Measurements from ENCODE around the gene PKN1. TPM values are rescaled to one million over a fixed set of nuclear protein-coding genes. Genes with fewer than 3 reads are reported as not detected.

Gene PKN1
- total and polyA plus RNA-seq, 2 experiments from 2014 or later = 86.8 to 201 TPM

DNA sequence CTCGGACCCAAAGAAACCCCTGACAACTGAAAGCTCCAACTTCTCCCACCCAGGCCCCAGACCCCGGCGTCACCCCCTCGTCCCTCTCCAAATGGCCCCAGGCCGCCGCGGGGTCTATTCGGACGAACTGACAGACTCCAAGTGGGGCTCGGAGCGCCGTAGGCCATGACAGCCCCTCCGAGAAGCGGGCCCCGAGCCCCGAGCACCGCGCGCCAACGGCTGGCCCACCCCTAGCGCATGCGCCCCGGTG lies 14.3 kb upstream of the PKN1 start:
- Histone ChIP-seq H3K36me3 (ENCODE audit: insufficient read depth) (no peaks in the 10 kb centered on the region), H3K79me2 (replicated peaks; ENCODE audit: insufficient read depth) (peaks cover 51% of the 10 kb centered on the region), H2AFZ (no peak overlapping the region), H4K20me1 (replicated peaks; ENCODE audit: insufficient read depth) (peaks cover 47% of the 10 kb centered on the region), H3K9me2 (ENCODE audit: insufficient read depth) (0 out of 2 replicates have a peak, but pooled peaks cover 5% of the 10 kb centered on the region), H3K27ac (ENCODE audit: low read depth) (peak overlapping the region; percentile 90), H3K4me2 (peak overlapping the region; percentile 95), H3K4me1 (ENCODE audit: insufficient read depth) (peaks cover 12% of the 10 kb centered on the region), H3K27me3 (ENCODE audit: insufficient read depth) (no peaks in the 10 kb centered on the region), H3F3A (replicated peaks; ENCODE audit: low read depth) (peaks cover 12% of the 10 kb centered on the region; the same call in 1 of the 2 replicates), H3K4me3 (peak overlapping the region; percentile 98)
- Mint-ChIP-seq H3K27me3 (ENCODE audit: insufficient read depth, low read depth, poor library complexity) (peaks cover 12% of the 10 kb centered on the region), H3K9me3 (no peaks in the 10 kb centered on the region; the same call in 2 of the 3 replicates), H3K4me1 (peaks cover 21% of the 10 kb centered on the region), H3K4me3 (peak overlapping the region; percentile 91), H3K36me3 (ENCODE audit: low read depth) (peaks cover 17% of the 10 kb centered on the region), H3K27ac (peak overlapping the region; percentile 98)
- peak; percentile 81 for DNase-seq (ENCODE audit: low spot score)
- peak; percentile 85 for ATAC-seq
- TF ChIP-seq, protein P1, sequence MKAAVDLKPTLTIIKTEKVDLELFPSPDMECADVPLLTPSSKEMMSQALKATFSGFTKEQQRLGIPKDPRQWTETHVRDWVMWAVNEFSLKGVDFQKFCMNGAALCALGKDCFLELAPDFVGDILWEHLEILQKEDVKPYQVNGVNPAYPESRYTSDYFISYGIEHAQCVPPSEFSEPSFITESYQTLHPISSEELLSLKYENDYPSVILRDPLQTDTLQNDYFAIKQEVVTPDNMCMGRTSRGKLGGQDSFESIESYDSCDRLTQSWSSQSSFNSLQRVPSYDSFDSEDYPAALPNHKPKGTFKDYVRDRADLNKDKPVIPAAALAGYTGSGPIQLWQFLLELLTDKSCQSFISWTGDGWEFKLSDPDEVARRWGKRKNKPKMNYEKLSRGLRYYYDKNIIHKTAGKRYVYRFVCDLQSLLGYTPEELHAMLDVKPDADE (IDR thresholded peaks at IDR 0.05) = no peak
- TF ChIP-seq CREB1 (CRISPR knock-in tag; IDR thresholded peaks at IDR 0.05; ENCODE audit: low read depth) = no peak
- TF ChIP-seq, protein P2, sequence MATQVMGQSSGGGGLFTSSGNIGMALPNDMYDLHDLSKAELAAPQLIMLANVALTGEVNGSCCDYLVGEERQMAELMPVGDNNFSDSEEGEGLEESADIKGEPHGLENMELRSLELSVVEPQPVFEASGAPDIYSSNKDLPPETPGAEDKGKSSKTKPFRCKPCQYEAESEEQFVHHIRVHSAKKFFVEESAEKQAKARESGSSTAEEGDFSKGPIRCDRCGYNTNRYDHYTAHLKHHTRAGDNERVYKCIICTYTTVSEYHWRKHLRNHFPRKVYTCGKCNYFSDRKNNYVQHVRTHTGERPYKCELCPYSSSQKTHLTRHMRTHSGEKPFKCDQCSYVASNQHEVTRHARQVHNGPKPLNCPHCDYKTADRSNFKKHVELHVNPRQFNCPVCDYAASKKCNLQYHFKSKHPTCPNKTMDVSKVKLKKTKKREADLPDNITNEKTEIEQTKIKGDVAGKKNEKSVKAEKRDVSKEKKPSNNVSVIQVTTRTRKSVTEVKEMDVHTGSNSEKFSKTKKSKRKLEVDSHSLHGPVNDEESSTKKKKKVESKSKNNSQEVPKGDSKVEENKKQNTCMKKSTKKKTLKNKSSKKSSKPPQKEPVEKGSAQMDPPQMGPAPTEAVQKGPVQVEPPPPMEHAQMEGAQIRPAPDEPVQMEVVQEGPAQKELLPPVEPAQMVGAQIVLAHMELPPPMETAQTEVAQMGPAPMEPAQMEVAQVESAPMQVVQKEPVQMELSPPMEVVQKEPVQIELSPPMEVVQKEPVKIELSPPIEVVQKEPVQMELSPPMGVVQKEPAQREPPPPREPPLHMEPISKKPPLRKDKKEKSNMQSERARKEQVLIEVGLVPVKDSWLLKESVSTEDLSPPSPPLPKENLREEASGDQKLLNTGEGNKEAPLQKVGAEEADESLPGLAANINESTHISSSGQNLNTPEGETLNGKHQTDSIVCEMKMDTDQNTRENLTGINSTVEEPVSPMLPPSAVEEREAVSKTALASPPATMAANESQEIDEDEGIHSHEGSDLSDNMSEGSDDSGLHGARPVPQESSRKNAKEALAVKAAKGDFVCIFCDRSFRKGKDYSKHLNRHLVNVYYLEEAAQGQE (IDR thresholded peaks at IDR 0.05; ENCODE audit: unreplicated experiment) = no peak
- TF ChIP-seq ZNF114 (CRISPR knock-in tag; IDR thresholded peaks at IDR 0.05) = no peak
- no peak for TF ChIP-seq EZH2phosphoT487 (IDR thresholded peaks at IDR 0.05; ENCODE audit: unreplicated experiment)
- no peak for TF ChIP-seq STAT1 (IDR thresholded peaks at IDR 0.05; ENCODE audit: unreplicated experiment)
- no peak for TF ChIP-seq ZNF331 (CRISPR knock-in tag; IDR thresholded peaks at IDR 0.05; ENCODE audit: low read depth)
- no peak for TF ChIP-seq NANOG (IDR thresholded peaks at IDR 0.05; ENCODE audit: borderline replicate concordance)

DNA sequence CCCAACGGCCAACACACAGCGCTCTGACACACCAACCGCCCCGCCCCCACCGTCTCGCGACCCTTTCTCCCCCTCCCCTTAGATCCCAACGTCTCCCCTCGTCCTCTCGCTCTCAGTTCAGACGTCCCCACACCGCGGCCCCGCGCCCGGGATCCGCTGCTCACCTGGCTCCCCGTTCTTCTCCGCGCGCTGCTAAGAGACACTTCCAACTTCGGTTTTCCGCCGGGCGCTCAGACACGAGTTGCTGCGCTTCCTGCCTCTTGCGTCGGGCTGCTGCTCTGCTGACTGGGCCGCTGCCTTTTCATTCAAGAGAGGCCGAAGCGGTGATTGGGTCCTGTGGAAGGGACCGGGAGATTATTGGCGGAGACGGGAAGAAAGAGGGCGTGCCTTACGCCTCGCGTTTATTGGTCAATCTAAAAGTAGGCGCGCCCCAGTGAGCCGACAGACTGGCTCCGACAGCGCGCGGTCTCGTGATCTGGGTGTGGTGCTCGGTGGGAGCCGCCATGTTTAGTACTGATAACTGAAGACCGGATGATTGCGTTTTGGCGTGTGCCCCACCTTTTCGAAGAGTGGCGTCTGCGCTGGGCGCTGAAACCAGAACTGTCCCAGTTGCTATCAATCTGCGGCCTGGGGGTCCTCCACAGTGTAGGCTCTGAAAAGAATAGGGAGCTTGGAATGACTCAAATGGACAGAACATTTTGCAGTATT lies 13.8 kb upstream of the PKN1 start, which contains the start of gene DDX39A:
TSS of gene DDX39A (minus strand) at position 236 of the 708 bp plus-strand sequence. CDS start 6,121 bp downstream, outside the sequence.
- TF ChIP-seq CREB1 (CRISPR knock-in tag; IDR thresholded peaks at IDR 0.05; ENCODE audit: low read depth) (peak; percentile 43; the same call in 1 of the 2 replicates), POLR2AphosphoS5 (IDR thresholded peaks at IDR 0.05; ENCODE audit: low read depth) (peak; percentile 85), EZH2 (IDR thresholded peaks at IDR 0.05; ENCODE audit: low read depth, unreplicated experiment) (no peak)
- peak; percentile 100 for DNase-seq (ENCODE audit: low spot score)
- H3K79me2 ChIP-seq (replicated peaks; ENCODE audit: insufficient read depth) = peaks cover 46% of the 10 kb centered on the region
- peak; percentile 97 for ATAC-seq
- H3K9me2 ChIP-seq (ENCODE audit: insufficient read depth) = 0 out of 2 replicates have a peak, but pooled peaks cover 5% of the 10 kb centered on the region
- peaks cover 17% of the 10 kb centered on the region for H3K36me3 Mint-ChIP-seq (ENCODE audit: low read depth)
- peaks cover 42% of the 10 kb centered on the region for H4K20me1 ChIP-seq (replicated peaks; ENCODE audit: insufficient read depth)
- peak within 1 kb of the TSS; percentile 91 for H3K4me3 Mint-ChIP-seq
- H3K27ac Mint-ChIP-seq = peak within 1 kb of the TSS; percentile 98
- H3K36me3 ChIP-seq (ENCODE audit: insufficient read depth) = no peaks in the 10 kb centered on the region
- H2AFZ ChIP-seq = peak within 1 kb of the TSS; percentile 45; the same call in 1 of the 2 replicates
- peak within 1 kb of the TSS; percentile 98 for H3K4me3 ChIP-seq
- no peaks in the 10 kb centered on the region for H3K27me3 ChIP-seq (ENCODE audit: insufficient read depth)
- peaks cover 18% of the 10 kb centered on the region for H3K4me1 Mint-ChIP-seq
- peaks cover 12% of the 10 kb centered on the region; the same call in 1 of the 2 replicates for H3F3A ChIP-seq (replicated peaks; ENCODE audit: low read depth)
- peak within 1 kb of the TSS; percentile 91 for H3K27ac ChIP-seq (ENCODE audit: low read depth)
- peaks cover 10% of the 10 kb centered on the region for H3K4me1 ChIP-seq (ENCODE audit: insufficient read depth)
- no peaks in the 10 kb centered on the region; the same call in 2 of the 3 replicates for H3K9me3 Mint-ChIP-seq
- peak within 1 kb of the TSS; percentile 95 for H3K4me2 ChIP-seq
- H3K27me3 Mint-ChIP-seq (ENCODE audit: insufficient read depth, low read depth, poor library complexity) = peaks cover 12% of the 10 kb centered on the region
